Hepatocyte (in vitro differentiated cells): ENCODE data around the gene EDDM13. TPM values are rescaled to one million over a fixed set of nuclear protein-coding genes. Genes with fewer than 3 reads are reported as not detected.

Experiments
- DNase-seq: peaks from one replicate; pipeline ENCODE4 v3.0.0-alpha.2; 2016; ENCODE audit warnings: low spot score
- H2AFZ ChIP-seq: fragments of 200-600 bp; sonication (generic); 2 replicates; pipeline ENCODE4 v1.6.0; 2016; ENCODE audit warnings: antibody characterized with exemption, mild to moderate bottlenecking
- H3K27ac ChIP-seq: fragments of 200-600 bp; sonication (generic); 2 replicates; pipeline ENCODE4 v1.5.1; 2016; ENCODE audit warnings: mild to moderate bottlenecking
- H3K27me3 ChIP-seq: fragments of 200-600 bp; sonication (generic); 2 replicates; pipeline ENCODE4 v1.6.1; 2016
- H3K36me3 ChIP-seq: fragments of 200-600 bp; sonication (generic); replicated peaks from 2 replicates; pipeline ENCODE4 v1.5.1; 2016; ENCODE audit warnings: low read depth; ENCODE audit not compliant: insufficient read depth
- H3K4me1 ChIP-seq: fragments of 200-600 bp; sonication (generic); 2 replicates; pipeline ENCODE4 v1.5.1; 2016; ENCODE audit warnings: mild to moderate bottlenecking, moderate library complexity; ENCODE audit not compliant: insufficient read depth
- H3K4me2 ChIP-seq: fragments of 200-600 bp; sonication (generic); 2 replicates; pipeline ENCODE4 v1.6.0; 2016
- H3K4me3 ChIP-seq: fragments of 200-600 bp; sonication (generic); 2 replicates; pipeline ENCODE4 v1.5.1; 2016; ENCODE audit warnings: mild to moderate bottlenecking
- H3K79me2 ChIP-seq: fragments of 200-600 bp; sonication (generic); 2 replicates; pipeline ENCODE4 v1.6.0; 2017; ENCODE audit warnings: mild to moderate bottlenecking
- H3K9me2 ChIP-seq: fragments of 200-600 bp; sonication (generic); replicated peaks from 2 replicates; pipeline ENCODE4 v1.6.0; 2017; ENCODE audit warnings: mild to moderate bottlenecking; ENCODE audit not compliant: insufficient read depth
- H3K9me3 ChIP-seq: fragments of 200-600 bp; sonication (generic); 2 replicates; pipeline ENCODE4 v1.5.1; 2016; ENCODE audit warnings: low read depth, mild to moderate bottlenecking
- H4K20me1 ChIP-seq: fragments of 200-600 bp; sonication (generic); 2 replicates; pipeline ENCODE4 v1.6.0; 2016; ENCODE audit warnings: mild to moderate bottlenecking; ENCODE audit not compliant: insufficient read depth, poor library complexity, severe bottlenecking
- CTCF ChIP-seq: fragments of 200-600 bp; sonication (generic); IDR thresholded peaks from 2 replicates; pipeline ENCODE4 v1.5.1; 2016; ENCODE audit warnings: antibody characterized with exemption, mild to moderate bottlenecking; ENCODE audit not compliant: poor library complexity
- EZH2 ChIP-seq: fragments of 200-600 bp; sonication (generic); IDR thresholded peaks from 2 replicates; pipeline ENCODE4 v1.6.1; 2016; ENCODE audit warnings: antibody characterized with exemption, mild to moderate bottlenecking, borderline replicate concordance
- EZH2phosphoT487 ChIP-seq: fragments of 200-600 bp; sonication (generic); IDR thresholded peaks from one replicate; pipeline ENCODE4 v1.6.1; 2018; ENCODE audit warnings: antibody characterized with exemption, mild to moderate bottlenecking, low read depth, moderate library complexity; ENCODE audit not compliant: unreplicated experiment, severe bottlenecking
- WGBS: methylation state at CpG from one replicate; pipeline ENCODE4 v1.1.6; 2016; ENCODE audit warnings: low lambda C conversion rate; ENCODE audit errors: missing lambda C conversion rate; 5-methylcytosine and 5-hydroxymethylcytosine counted together
- polyA plus RNA-seq: library from polyadenylated mRNA; unstranded; fragments of >200 nt; fragmentation: Nextera tagmentation; extraction: Ambion mirVana; gene quantifications from 2 replicates; pipeline ENCODE4 v1.2.1, GENCODE V29; 2016
- total RNA-seq: library from RNA; depleted of rRNA; stranded (reverse); fragments of >200 nt; gene quantifications from 2 replicates; pipeline ENCODE4 v1.2.3, GENCODE V29; 2014

Gene EDDM13
- total and polyA plus RNA-seq, 2 experiments from 2014 or later: not detected

- Histone ChIP-seq H3K36me3 (no peaks in the 10 kb centered on the region), H3K9me3 (no peaks in the 10 kb centered on the region), H3K4me2 (no peak overlapping the region), H3K4me1 (no peaks in the 10 kb centered on the region), H3K27me3 (no peaks in the 10 kb centered on the region), H2AFZ (no peak overlapping the region), H3K9me2 (no peaks in the 10 kb centered on the region), H3K27ac (no peak overlapping the region), H4K20me1 (no peaks in the 10 kb centered on the region), H3K4me3 (no peak overlapping the region), H3K79me2 (no peaks in the 10 kb centered on the region)
- DNase-seq: no peak
- 94% methylated on average over 3 of the region's 3 CpGs for WGBS
- no peak for TF ChIP-seq EZH2
- TF ChIP-seq CTCF: no peak
- TF ChIP-seq EZH2phosphoT487: no peak
Observed at GRCh38 chr19:56299688-56300087, 27.1 kb downstream of the EDDM13 start.

GRCh38 chr19:56301155-56301554, 28.6 kb downstream of the EDDM13 start:
- H3K9me2 ChIP-seq: no peaks in the 10 kb centered on the region
- no peaks in the 10 kb centered on the region for H3K79me2 ChIP-seq
- H3K4me2 ChIP-seq: no peak overlapping the region
- WGBS: 90% methylated on average over 5 of the region's 5 CpGs
- H3K4me3 ChIP-seq: no peak overlapping the region
- H3K27me3 ChIP-seq: no peaks in the 10 kb centered on the region
- H2AFZ ChIP-seq: no peak overlapping the region
- no peaks in the 10 kb centered on the region for H3K9me3 ChIP-seq
- no peaks in the 10 kb centered on the region for H4K20me1 ChIP-seq
- TF ChIP-seq EZH2: no peak
- TF ChIP-seq CTCF: no peak
- no peak for TF ChIP-seq EZH2phosphoT487
- no peak overlapping the region for H3K27ac ChIP-seq
- DNase-seq: no peak
- H3K36me3 ChIP-seq: no peaks in the 10 kb centered on the region
- H3K4me1 ChIP-seq: no peaks in the 10 kb centered on the region

GRCh38 chr19:56301886-56302620, 29.5 kb downstream of the EDDM13 start:
- WGBS: 87% methylated on average over 7 of the region's 9 CpGs
- no peak overlapping the region for H3K4me2 ChIP-seq
- H3K79me2 ChIP-seq: no peaks in the 10 kb centered on the region
- no peaks in the 10 kb centered on the region for H3K9me2 ChIP-seq
- H3K27ac ChIP-seq: no peak overlapping the region
- H3K36me3 ChIP-seq: no peaks in the 10 kb centered on the region
- H4K20me1 ChIP-seq: no peaks in the 10 kb centered on the region
- no peaks in the 10 kb centered on the region for H3K4me1 ChIP-seq
- H2AFZ ChIP-seq: no peak overlapping the region
- no peaks in the 10 kb centered on the region for H3K27me3 ChIP-seq
- H3K4me3 ChIP-seq: no peak overlapping the region
- TF ChIP-seq CTCF (no peak), EZH2 (no peak), EZH2phosphoT487 (no peak)
- no peak for DNase-seq
- H3K9me3 ChIP-seq: no peaks in the 10 kb centered on the region
